ENCODE measurements around the gene CPN2. TPM values are rescaled to one million over a fixed set of nuclear protein-coding genes. Genes with fewer than 3 reads are reported as not detected.

CPN2 gene
- polyA plus RNA-seq, 2 of the 4 experiments (the other 2 are of a cell fraction), result not detected

DNA sequence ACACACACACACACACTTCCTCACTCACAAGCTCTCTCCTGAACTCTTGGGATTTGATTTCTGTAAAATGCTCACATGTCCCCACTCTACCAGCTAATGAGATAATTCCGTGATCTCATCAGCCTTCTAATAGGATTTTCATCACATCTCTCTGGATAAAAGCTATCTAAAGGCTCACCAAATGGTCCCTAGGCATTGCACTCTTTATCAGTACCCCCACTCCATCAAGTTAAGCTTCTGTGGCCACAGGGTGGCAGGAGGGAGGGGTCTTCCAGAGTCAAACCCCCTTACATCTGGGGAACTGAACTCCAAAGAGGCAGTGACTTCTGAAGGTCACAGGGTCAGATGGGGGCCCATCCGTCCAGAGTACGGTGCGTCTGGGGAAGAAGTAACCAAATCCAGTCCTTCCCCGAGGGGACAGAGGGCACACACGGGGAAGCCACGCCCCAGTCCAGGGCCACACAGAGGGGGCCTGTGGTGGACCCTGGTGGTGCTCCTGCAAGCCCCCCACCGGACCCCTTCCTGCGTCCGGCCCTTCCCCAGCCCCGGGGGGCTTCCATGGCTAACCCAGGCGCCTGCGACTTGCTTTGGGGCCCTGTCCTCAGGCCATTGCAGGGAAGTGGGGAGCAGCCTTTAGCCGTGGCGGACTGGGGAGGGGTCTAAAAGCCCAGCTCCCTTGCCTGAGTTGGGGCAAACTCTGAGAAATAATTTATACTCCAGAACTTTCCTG lies 25.5 kb downstream of the CPN2 start:
- Histone ChIP-seq H3K4me1 (peaks cover 32% of the 10 kb centered on the region), H3K9me3 (no peaks in the 10 kb centered on the region), H3K4me3 (no peak overlapping the region), H3K27ac (peak overlapping the region; percentile 37 to 56; a peak in 3 of 6 replicates), H3K4me2 (no peak overlapping the region)
- ChIA-PET CTCF (interaction anchor here (1.2 to 1.6 kb wide), 2 partner anchors 10 to 18 kb away, joined by 4 to 5 read pairs; no protein-coding TSS in a partner anchor), POLR2A (no interaction called here)
- no peak for DNase-seq (ENCODE audit: low read depth in 1 of 2, low spot score in 1 of 2)
- no peak for TF ChIP-seq HOXB5 (CRISPR knock-in tag; IDR thresholded peaks at IDR 0.05)
- TF ChIP-seq CTCF (IDR thresholded peaks at IDR 0.05), result no peak
- no peak for TF ChIP-seq PHF8 (IDR thresholded peaks at IDR 0.05; ENCODE audit: borderline replicate concordance, low read depth)
- TF ChIP-seq HDAC2 (IDR thresholded peaks at IDR 0.05), result no peak
- no peak for TF ChIP-seq ZC3H11A (IDR thresholded peaks at IDR 0.05)
- no peak for FAIRE-seq
- WGBS (ENCODE audit: missing lambda C conversion rate), result 93% methylated on average over 6 of the region's 15 CpGs
- ATAC-seq, result no peak

DNA sequence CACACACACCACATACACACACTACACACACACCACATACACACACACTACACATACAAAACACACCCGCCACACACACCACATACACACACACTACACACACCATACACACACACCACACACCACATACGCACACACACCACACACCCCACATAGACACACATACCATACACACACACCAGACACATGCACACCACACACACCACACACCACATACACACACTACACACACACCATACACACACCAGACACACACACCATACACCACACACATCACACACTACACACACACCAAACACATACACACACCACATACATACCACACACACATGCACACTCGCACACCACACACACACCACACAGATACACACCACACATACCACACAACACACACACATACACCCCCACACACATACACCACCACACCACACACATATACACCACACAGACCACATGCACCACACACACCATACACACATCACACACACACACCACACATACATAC lies 26.3 kb downstream of the CPN2 start:
- Histone ChIP-seq H3K9me3 (no peaks in the 10 kb centered on the region), H3K4me1 (peaks cover 33% of the 10 kb centered on the region), H3K27ac (peak overlapping the region; percentile 95 to 96; a peak in 5 of 6 replicates), H3K4me2 (peak overlapping the region; percentile 90; the same call in 2 of the 3 replicates), H3K4me3 (no peak overlapping the region)
- ChIA-PET POLR2A (interaction anchor here (1.0 kb wide), 1 partner anchor 189 kb away, joined by 3 read pairs; the partner anchor contains the start of gene HES1), CTCF (interaction anchor here (0.6 to 1.6 kb wide), 4 partner anchors 9 to 58 kb away, joined by 3 to 5 read pairs (median 4); no protein-coding TSS in a partner anchor)
- DNase-seq (ENCODE audit: low read depth in 1 of 2, low spot score in 1 of 2) (no peak), ATAC-seq (no peak), FAIRE-seq (no peak)
- TF ChIP-seq CHD4 (IDR thresholded peaks at IDR 0.05; ENCODE audit: borderline replicate concordance) (0 out of 2 replicates have a peak, but pooled peaks have one; percentile 50), KDM1A (IDR thresholded peaks at IDR 0.05; ENCODE audit: low read depth) (no peak)
- WGBS (ENCODE audit: missing lambda C conversion rate), result 88% methylated on average over 3 of the region's 3 CpGs

DNA sequence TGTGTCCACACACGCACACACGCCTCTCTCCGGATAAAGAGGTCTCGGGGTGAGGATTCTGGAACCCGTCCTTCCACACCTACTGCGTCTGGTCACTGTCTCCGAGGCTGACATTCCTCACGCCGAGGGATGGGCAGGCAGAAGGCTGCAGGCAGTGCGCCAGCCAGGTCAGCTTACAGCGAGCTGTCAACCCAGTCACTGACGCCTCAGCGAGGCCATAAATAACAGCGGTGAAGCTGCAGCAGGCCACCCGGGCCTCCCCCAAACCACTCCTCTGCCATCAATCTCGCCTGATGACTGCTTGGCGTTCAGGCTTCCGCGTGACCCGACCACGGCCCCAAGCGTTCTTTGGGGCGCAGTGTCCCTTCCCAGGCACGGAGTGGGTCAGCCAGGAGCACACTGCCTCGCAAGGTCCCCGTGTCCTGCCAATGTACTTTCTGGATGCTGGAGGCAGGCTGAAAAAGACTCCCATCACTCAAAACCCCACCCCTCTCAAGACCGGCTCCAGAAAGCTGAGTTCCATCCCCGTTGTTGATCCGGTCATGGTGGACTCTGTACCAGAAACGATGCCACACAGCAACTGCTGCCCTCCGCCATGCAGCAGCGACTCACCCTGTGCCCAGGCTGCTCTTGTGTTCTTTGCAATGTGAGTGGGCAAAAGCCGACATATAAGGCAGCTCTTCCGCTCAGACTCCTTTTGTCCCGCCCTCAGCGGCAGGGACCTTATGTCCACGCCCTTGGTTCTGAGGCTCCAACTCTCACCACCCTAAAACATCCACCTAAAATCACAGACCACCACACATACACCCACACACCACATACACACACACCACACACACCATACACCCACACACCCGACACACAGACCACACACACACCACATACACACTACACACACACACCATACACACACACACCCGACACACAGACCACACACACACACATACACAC lies 27.1 kb downstream of the CPN2 start:
- H3K9me3 ChIP-seq, result no peaks in the 10 kb centered on the region
- peak; percentile 74 to 91 for DNase-seq (ENCODE audit: low read depth in 1 of 2, low spot score in 1 of 2)
- peaks cover 35% of the 10 kb centered on the region for H3K4me1 ChIP-seq
- no peak for FAIRE-seq
- ChIA-PET POLR2A (interaction anchor here (0.8 to 1.0 kb wide), 2 partner anchors 9 to 189 kb away, joined by 3 to 4 read pairs; partner anchors contain the start of gene HES1), CTCF (interaction anchor here (0.6 to 1.6 kb wide), 6 partner anchors 8 to 310 kb away, joined by 3 to 7 read pairs (median 4); partner anchors contain the start of gene TMEM44)
- H3K4me2 ChIP-seq, result peak overlapping the region; percentile 90
- peak overlapping the region; percentile 16; the same call in 2 of the 3 replicates for H3K4me3 ChIP-seq
- peak overlapping the region; percentile 95 to 96 for H3K27ac ChIP-seq
- WGBS (ENCODE audit: missing lambda C conversion rate), result 14% methylated on average over 12 of the region's 39 CpGs
- peak; percentile 59 to 70 for ATAC-seq
- TF ChIP-seq POLR2AphosphoS2 (conservative IDR thresholded peaks at IDR 0.05; ENCODE audit: low read length) (no peak), HMGXB4 (CRISPR knock-in tag; IDR thresholded peaks at IDR 0.05; ENCODE audit: borderline replicate concordance) (no peak), CHD4 (IDR thresholded peaks at IDR 0.05; ENCODE audit: borderline replicate concordance) (0 out of 2 replicates have a peak, but pooled peaks have one; percentile 69), GATA3 (IDR thresholded peaks at IDR 0.05; ENCODE audit: borderline replicate concordance) (peak; percentile 61; the same call in 1 of the 2 replicates), SREBF2 (IDR thresholded peaks at IDR 0.05) (no peak), NPAS2 (CRISPR knock-in tag; IDR thresholded peaks at IDR 0.05; ENCODE audit: borderline replicate concordance) (no peak), JUN (IDR thresholded peaks at IDR 0.05) (peak in 1 of 2 experiments; percentile 50; a peak in 1 of 5 replicates), ZFP36 (IDR thresholded peaks at IDR 0.05; ENCODE audit: borderline replicate concordance, partially characterized antibody) (no peak), CBX8 (IDR thresholded peaks at IDR 0.05) (no peak), BCL3 (IDR thresholded peaks at IDR 0.05) (no peak), RFX5 (IDR thresholded peaks at IDR 0.05) (no peak), HOXB5 (CRISPR knock-in tag; IDR thresholded peaks at IDR 0.05) (peak; percentile 96), PBX3 (IDR thresholded peaks at IDR 0.05) (peak; percentile 79), MAZ (IDR thresholded peaks at IDR 0.05; ENCODE audit: borderline replicate concordance, low read depth, low read length) (no peak), HOXB13 (CRISPR knock-in tag; IDR thresholded peaks at IDR 0.05; ENCODE audit: low read depth) (0 out of 2 replicates have a peak, but pooled peaks have one; percentile 49)
- TF ChIP-seq, protein P1, sequence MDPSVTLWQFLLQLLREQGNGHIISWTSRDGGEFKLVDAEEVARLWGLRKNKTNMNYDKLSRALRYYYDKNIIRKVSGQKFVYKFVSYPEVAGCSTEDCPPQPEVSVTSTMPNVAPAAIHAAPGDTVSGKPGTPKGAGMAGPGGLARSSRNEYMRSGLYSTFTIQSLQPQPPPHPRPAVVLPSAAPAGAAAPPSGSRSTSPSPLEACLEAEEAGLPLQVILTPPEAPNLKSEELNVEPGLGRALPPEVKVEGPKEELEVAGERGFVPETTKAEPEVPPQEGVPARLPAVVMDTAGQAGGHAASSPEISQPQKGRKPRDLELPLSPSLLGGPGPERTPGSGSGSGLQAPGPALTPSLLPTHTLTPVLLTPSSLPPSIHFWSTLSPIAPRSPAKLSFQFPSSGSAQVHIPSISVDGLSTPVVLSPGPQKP (IDR thresholded peaks at IDR 0.05; ENCODE audit: low read depth, low read length), result no peak
